B cell (primary cell): ENCODE measurements around the gene AKAP8.

Experiments
- EZH2 ChIP-seq: IDR thresholded peaks from 2 replicates; pipeline ENCODE4 v1.6.1; 2012; ENCODE audit warnings: borderline replicate concordance, low read depth, mild to moderate bottlenecking, moderate library complexity, low read length; ENCODE audit not compliant: insufficient read depth, poor library complexity, severe bottlenecking
- TF ChIP-seq, protein P1 (sequence below): fragments of 200-600 bp; IDR thresholded peaks from one replicate; pipeline ENCODE4 v1.8.0; 2022; ENCODE audit warnings: antibody characterized with exemption, mild to moderate bottlenecking

DNA sequence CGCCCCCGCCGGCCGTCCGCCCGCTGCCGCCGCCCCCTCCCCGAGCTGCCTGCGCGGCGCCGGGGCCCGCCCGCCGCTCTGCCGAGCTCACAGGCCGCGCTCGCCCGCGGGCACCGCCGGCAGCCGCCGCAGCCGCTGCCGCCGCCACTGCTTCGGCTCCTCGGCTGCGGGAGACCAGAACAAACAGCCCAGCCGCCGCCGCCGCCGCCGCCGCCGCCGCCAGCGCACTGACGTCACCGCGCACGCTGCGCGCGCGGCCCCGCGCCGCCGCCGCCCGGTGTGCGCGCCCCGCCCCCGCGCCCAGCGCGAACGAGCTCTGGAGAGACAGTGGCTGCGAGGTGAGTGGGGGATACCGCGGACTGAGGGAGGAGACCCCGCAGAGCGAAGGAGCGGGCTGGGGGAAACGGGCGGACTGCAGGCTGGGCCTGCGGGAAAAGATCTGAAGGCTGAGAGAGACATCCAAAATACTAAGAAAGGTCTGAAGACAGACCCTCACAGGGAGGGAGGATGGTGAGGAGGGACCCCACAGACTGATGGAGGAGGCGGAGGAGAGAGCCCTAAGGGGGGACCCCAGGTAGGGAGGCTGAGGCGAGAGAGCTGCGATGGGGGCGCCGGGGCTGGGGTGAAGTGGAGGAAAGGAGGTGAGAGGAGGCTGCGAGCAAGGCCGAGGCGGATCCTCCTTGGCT, 47.1 kb downstream of the AKAP8 start, which contains the start of gene BRD4:
- TF ChIP-seq, protein P1, sequence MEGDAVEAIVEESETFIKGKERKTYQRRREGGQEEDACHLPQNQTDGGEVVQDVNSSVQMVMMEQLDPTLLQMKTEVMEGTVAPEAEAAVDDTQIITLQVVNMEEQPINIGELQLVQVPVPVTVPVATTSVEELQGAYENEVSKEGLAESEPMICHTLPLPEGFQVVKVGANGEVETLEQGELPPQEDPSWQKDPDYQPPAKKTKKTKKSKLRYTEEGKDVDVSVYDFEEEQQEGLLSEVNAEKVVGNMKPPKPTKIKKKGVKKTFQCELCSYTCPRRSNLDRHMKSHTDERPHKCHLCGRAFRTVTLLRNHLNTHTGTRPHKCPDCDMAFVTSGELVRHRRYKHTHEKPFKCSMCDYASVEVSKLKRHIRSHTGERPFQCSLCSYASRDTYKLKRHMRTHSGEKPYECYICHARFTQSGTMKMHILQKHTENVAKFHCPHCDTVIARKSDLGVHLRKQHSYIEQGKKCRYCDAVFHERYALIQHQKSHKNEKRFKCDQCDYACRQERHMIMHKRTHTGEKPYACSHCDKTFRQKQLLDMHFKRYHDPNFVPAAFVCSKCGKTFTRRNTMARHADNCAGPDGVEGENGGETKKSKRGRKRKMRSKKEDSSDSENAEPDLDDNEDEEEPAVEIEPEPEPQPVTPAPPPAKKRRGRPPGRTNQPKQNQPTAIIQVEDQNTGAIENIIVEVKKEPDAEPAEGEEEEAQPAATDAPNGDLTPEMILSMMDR, result no peak
- TF ChIP-seq EZH2, result no peak
